A673 (cell line): Measurements from ENCODE around the gene TMOD2. TPM values are rescaled to one million over a fixed set of nuclear protein-coding genes. Genes with fewer than 3 reads are reported as not detected.

ENCODE experiments used
- BruUV-seq: library from RNA; stranded (reverse); fragments of 400-500 nt; replicated peaks from 2 replicates; lab custom pipeline; 2021; lab: Mats Ljungman, UMichigan
- CTCF ChIA-PET: fragments of 300-600 bp; sonication (Branson Sonifier 250); formaldehyde crosslinking; loops from one replicate; lab custom pipeline; 2022; ENCODE audit warnings: antibody characterized with exemption; lab: Charles Lee
- POLR2A ChIA-PET: fragments of 300-600 bp; sonication (Branson Sonifier 250); formaldehyde crosslinking; loops from one replicate; lab custom pipeline; 2022; ENCODE audit warnings: antibody characterized with exemption; ENCODE audit not compliant: low non-redundant PET; lab: Charles Lee
- DNase-seq: peaks from one replicate; pipeline ENCODE4 v3.0.0-alpha.2; 2015; ENCODE audit warnings: low spot score
- H3K27ac ChIP-seq: fragments of 200-600 bp; sonication (generic); 2 replicates; pipeline ENCODE4 v1.5.1; 2016; ENCODE audit warnings: mixed run types, low read depth, mild to moderate bottlenecking, mixed read lengths, antibody characterized with exemption, low read length; ENCODE audit not compliant: poor library complexity, severe bottlenecking
- H3K27me3 ChIP-seq: fragments of 200-600 bp; sonication (generic); replicated peaks from 2 replicates; pipeline ENCODE4 v1.6.1; 2017; ENCODE audit warnings: mixed run types, low read depth, mild to moderate bottlenecking, mixed read lengths, antibody characterized with exemption, low read length; ENCODE audit not compliant: insufficient read depth, poor library complexity
- H3K36me3 ChIP-seq: fragments of 200-600 bp; sonication (generic); 2 replicates; pipeline ENCODE4 v1.6.1; 2016; ENCODE audit warnings: mixed run types, mild to moderate bottlenecking, mixed read lengths, antibody characterized with exemption, low read length; ENCODE audit not compliant: insufficient read depth, poor library complexity, severe bottlenecking
- H3K4me1 ChIP-seq: fragments of 200-600 bp; sonication (generic); 2 replicates; pipeline ENCODE4 v1.6.1; 2017; ENCODE audit warnings: mixed run types, mild to moderate bottlenecking, mixed read lengths, antibody characterized with exemption, low read length; ENCODE audit not compliant: insufficient read depth, poor library complexity, severe bottlenecking
- H3K4me3 ChIP-seq: fragments of 200-600 bp; sonication (generic); 2 replicates; pipeline ENCODE4 v1.5.1; 2016; ENCODE audit warnings: low read depth, mixed run types, mild to moderate bottlenecking, mixed read lengths, low read length; ENCODE audit not compliant: poor library complexity, severe bottlenecking
- H3K9me3 ChIP-seq: fragments of 200-600 bp; sonication (generic); 2 replicates; pipeline ENCODE4 v1.6.1; 2016; ENCODE audit warnings: mixed run types, low read depth, mild to moderate bottlenecking, mixed read lengths, antibody characterized with exemption, low read length; ENCODE audit not compliant: poor library complexity, severe bottlenecking
- CTCF ChIP-seq: fragments of 300-800, 200-600 bp; sonication (generic); conservative IDR thresholded peaks from 2 replicates; pipeline ENCODE4 v1.5.1; 2017; ENCODE audit warnings: low read depth, mild to moderate bottlenecking, antibody characterized with exemption, low read length, moderate library complexity, mixed read lengths
- EZH2 ChIP-seq: fragments of 200-600 bp; sonication (generic); IDR thresholded peaks from 2 replicates; pipeline ENCODE4 v1.6.1; 2017; ENCODE audit warnings: borderline replicate concordance, low read depth, mild to moderate bottlenecking, mixed read lengths, antibody characterized with exemption, low read length; ENCODE audit not compliant: poor library complexity, severe bottlenecking
- intact Hi-C: fragments of 100-400 bp; cut with micrococcal nuclease; formaldehyde crosslinking; loops from one replicate; pipeline ENCODE4 v1.10.0; 2022; ENCODE audit not compliant: unreplicated experiment
- total RNA-seq: library from RNA; stranded (reverse); gene quantifications from 2 replicates; pipeline ENCODE4 v1.2.3, GENCODE V29; 2021

TMOD2 gene
- total RNA-seq, 1 experiment from 2014 or later, result 0.67 TPM

- no peaks in the 10 kb centered on the region for H3K36me3 ChIP-seq
- peaks cover 5% of the 10 kb centered on the region for H3K9me3 ChIP-seq
- CTCF ChIA-PET, result no interaction called here
- no peak overlapping the region for H3K4me3 ChIP-seq
- no TSS peak for BruUV-seq
- H3K4me1 ChIP-seq, result peaks cover 12% of the 10 kb centered on the region
- H3K27me3 ChIP-seq, result no peaks in the 10 kb centered on the region
- intact Hi-C loops, result no loop called here
- TF ChIP-seq CTCF, result no peak
- TF ChIP-seq EZH2, result no peak
- POLR2A ChIA-PET, result no interaction called here
- no peak overlapping the region for H3K27ac ChIP-seq
- peak; percentile 50 for DNase-seq
Measured at GRCh38 chr15:51818150-51818549, 66.8 kb downstream of the TMOD2 start.

GRCh38 chr15:51825698-51826097 is 74.3 kb downstream of the TMOD2 start:
- no peak for TF ChIP-seq CTCF
- TF ChIP-seq EZH2, result no peak
- ChIA-PET POLR2A (no interaction called here), CTCF (interaction anchor here (1.0 kb wide), 1 partner anchor 63 kb away, joined by 4 read pairs; no protein-coding TSS in a partner anchor)
- H3K27me3 ChIP-seq, result no peaks in the 10 kb centered on the region
- intact Hi-C loops, result no loop called here
- no peak overlapping the region for H3K4me3 ChIP-seq
- BruUV-seq, result no TSS peak
- no peaks in the 10 kb centered on the region for H3K36me3 ChIP-seq
- H3K27ac ChIP-seq, result no peak overlapping the region
- no peak for DNase-seq
- H3K4me1 ChIP-seq, result peaks cover 4% of the 10 kb centered on the region
- peaks cover 5% of the 10 kb centered on the region for H3K9me3 ChIP-seq

GRCh38 chr15:51828621-51829375 is 77.4 kb downstream of the TMOD2 start:
- Histone ChIP-seq H3K36me3 (no peaks in the 10 kb centered on the region), H3K27me3 (no peaks in the 10 kb centered on the region), H3K4me3 (peak overlapping the region; percentile 80), H3K27ac (no peak overlapping the region), H3K9me3 (no peaks in the 10 kb centered on the region), H3K4me1 (peaks cover 24% of the 10 kb centered on the region)
- CTCF ChIA-PET, result interaction anchor here (0.7 kb wide), 1 partner anchor 311 kb away, joined by 4 read pairs; no protein-coding TSS in a partner anchor
- intact Hi-C loops, result no loop called here
- DNase-seq, result no peak
- TF ChIP-seq CTCF (no peak), EZH2 (no peak)
- POLR2A ChIA-PET, result interaction anchor here (0.6 kb wide), 1 partner anchor 60 kb away, joined by 4 read pairs; no protein-coding TSS in a partner anchor
- no TSS peak for BruUV-seq
